Measurements from ENCODE around the gene DMBT1. TPM values are rescaled to one million over a fixed set of nuclear protein-coding genes. Genes with fewer than 3 reads are reported as not detected.

The DMBT1 gene
- total RNA-seq, 1 donor from 2014 or later, result not detected

GRCh38 chr10:122649903-122650302 lies 89.3 kb downstream of the DMBT1 start:
- no peak for TF ChIP-seq POLR2A (IDR thresholded peaks at IDR 0.05)
- TF ChIP-seq CTCF (IDR thresholded peaks at IDR 0.05), result no peak
- Histone ChIP-seq H3K27me3 (no peaks in the 10 kb centered on the region), H3K9me3 (no peaks in the 10 kb centered on the region), H3K36me3 (no peaks in the 10 kb centered on the region), H3K27ac (no peak overlapping the region), H3K4me1 (no peaks in the 10 kb centered on the region), H3K4me3 (no peak overlapping the region)
- intact Hi-C loops (cut with DNase I), result loop anchor here (10.0 kb wide), 1 partner anchor 55 kb away; no protein-coding TSS in a partner anchor
- DNase-seq (ENCODE audit: extremely low spot score in 2 of 2), result no peak

DNA sequence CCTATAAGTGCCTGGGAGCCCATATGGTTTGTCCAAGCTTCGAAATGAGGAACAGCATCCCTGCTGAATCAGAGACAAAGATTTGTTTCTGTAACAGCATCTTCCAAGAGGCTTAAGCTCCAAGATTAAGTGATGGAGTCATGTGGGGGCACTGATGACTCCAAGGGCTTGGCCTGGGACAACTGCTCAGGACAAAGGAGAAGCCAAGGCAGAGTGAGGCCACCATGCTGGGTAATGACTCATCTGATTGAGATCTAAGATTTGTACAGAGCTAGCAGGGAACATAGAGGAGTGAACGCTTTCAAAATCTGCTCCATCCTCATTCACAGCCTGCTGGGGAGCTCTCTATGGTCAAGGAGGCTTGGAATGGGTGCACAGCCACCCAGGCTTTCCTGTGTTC lies 89.8 kb downstream of the DMBT1 start:
- Histone ChIP-seq H3K27ac (no peak overlapping the region), H3K27me3 (no peaks in the 10 kb centered on the region), H3K36me3 (no peaks in the 10 kb centered on the region), H3K4me1 (no peaks in the 10 kb centered on the region), H3K9me3 (no peaks in the 10 kb centered on the region), H3K4me3 (no peak overlapping the region)
- intact Hi-C loops (cut with DNase I), result no loop called here
- TF ChIP-seq POLR2A (IDR thresholded peaks at IDR 0.05) (no peak), POLR2AphosphoS5 (IDR thresholded peaks at IDR 0.05; ENCODE audit: insufficient read depth in 1 of 2, low read depth in 1 of 2) (no peak), CTCF (IDR thresholded peaks at IDR 0.05) (no peak)
- no peak for DNase-seq (ENCODE audit: extremely low spot score in 2 of 2)

DNA sequence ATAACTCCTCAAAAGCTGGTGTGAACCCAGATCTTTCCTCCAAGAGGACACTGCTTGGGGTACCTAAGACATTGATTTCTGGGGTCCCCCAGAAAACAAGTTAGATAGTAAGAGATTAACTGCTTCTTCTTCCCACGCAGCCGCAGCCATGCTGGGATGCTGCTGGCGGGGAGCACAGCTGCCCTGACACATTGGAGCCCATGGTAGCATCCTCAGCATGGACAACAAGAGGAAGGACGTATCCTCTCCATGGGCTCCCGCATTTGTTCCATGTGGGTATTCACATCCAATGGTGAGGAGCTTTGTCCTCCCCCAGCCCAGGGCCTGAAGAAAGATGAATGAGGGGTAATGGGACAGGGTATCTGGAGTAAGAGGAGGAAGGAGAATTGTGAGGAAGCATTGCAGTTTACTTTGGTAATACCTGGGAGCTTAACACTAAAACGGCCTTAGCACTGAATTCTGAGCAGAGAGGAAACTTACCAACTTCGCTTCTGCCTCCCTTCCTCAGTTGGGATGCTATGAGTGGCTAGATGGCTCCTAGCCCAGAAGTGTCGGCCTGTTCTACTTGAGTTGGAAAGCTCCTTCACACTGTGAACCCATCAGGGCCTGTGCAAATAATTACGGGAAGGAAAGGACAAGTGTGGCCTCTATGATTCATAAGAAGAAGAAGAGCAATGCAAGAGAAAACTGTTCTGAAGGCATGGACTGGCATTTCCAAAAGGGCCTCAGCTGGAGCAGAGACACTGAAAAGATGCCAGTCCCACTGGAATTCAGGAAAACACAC lies 95.2 kb downstream of the DMBT1 start:
- no peak overlapping the region for H3K27ac ChIP-seq
- H3K4me1 ChIP-seq, result no peaks in the 10 kb centered on the region
- TF ChIP-seq POLR2AphosphoS5 (IDR thresholded peaks at IDR 0.05; ENCODE audit: insufficient read depth in 1 of 2, low read depth in 1 of 2), result no peak
- no peak for TF ChIP-seq CTCF (IDR thresholded peaks at IDR 0.05)
- no peak for TF ChIP-seq POLR2A (IDR thresholded peaks at IDR 0.05)
- intact Hi-C loops (cut with DNase I), result no loop called here
- H3K9me3 ChIP-seq, result no peaks in the 10 kb centered on the region
- H3K27me3 ChIP-seq, result no peaks in the 10 kb centered on the region
- H3K36me3 ChIP-seq, result no peaks in the 10 kb centered on the region
- H3K4me3 ChIP-seq, result no peak overlapping the region
- no peak for DNase-seq (ENCODE audit: extremely low spot score in 2 of 2)

DNA sequence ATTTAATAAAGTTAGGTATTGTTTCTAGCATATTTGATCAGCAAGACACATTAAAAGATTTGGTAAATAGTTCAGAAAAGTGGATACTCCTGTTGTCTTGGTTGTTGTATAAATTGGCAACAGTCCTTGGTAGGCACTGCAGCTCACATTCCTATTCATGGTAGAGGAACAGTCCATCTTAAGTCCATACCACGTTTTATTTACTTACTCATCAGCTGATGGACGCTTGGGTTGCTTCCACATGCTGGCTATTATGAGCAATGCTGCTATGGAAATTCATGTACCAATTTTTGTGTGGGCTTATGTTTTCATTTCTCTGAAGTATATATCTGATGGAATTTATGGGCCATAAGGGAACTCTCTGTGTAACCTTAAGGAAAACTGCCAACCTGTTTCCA lies 95.8 kb downstream of the DMBT1 start:
- TF ChIP-seq POLR2A (IDR thresholded peaks at IDR 0.05) (no peak), POLR2AphosphoS5 (IDR thresholded peaks at IDR 0.05; ENCODE audit: insufficient read depth in 1 of 2, low read depth in 1 of 2) (no peak), CTCF (IDR thresholded peaks at IDR 0.05) (no peak)
- intact Hi-C loops (cut with DNase I), result no loop called here
- Histone ChIP-seq H3K4me3 (no peak overlapping the region), H3K36me3 (no peaks in the 10 kb centered on the region), H3K27me3 (no peaks in the 10 kb centered on the region), H3K27ac (no peak overlapping the region), H3K4me1 (no peaks in the 10 kb centered on the region), H3K9me3 (no peaks in the 10 kb centered on the region)
- DNase-seq (ENCODE audit: extremely low spot score in 2 of 2), result no peak

DNA sequence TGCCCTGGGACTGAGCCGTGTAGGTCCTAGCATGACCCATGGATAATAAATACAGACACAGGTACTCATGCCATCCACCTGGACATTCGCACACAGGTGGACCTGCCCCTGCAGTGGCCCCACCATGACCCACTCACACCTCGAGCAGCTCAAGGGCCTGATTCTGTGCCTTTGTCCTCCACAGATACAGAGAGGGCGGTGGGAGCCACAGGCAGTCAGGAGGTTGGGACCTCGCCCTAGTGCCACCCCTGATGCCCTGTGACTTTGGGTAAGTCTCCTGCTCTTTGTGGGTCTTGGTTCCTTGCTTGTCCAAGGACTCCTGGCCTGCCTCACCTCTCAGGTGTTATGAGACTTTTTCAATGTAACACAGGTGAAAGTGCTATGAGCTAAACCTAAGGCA lies 96.2 kb downstream of the DMBT1 start:
- no peak overlapping the region for H3K4me3 ChIP-seq
- intact Hi-C loops (cut with DNase I), result no loop called here
- no peaks in the 10 kb centered on the region for H3K27me3 ChIP-seq
- TF ChIP-seq POLR2AphosphoS5 (IDR thresholded peaks at IDR 0.05; ENCODE audit: insufficient read depth in 1 of 2, low read depth in 1 of 2) (no peak), CTCF (IDR thresholded peaks at IDR 0.05) (no peak), POLR2A (IDR thresholded peaks at IDR 0.05) (no peak)
- H3K9me3 ChIP-seq, result no peaks in the 10 kb centered on the region
- no peaks in the 10 kb centered on the region for H3K36me3 ChIP-seq
- no peaks in the 10 kb centered on the region for H3K4me1 ChIP-seq
- no peak for DNase-seq (ENCODE audit: extremely low spot score in 2 of 2)
- H3K27ac ChIP-seq, result no peak overlapping the region
